ENCODE measurements around the gene TSPO2.

The TSPO2 gene

DNA sequence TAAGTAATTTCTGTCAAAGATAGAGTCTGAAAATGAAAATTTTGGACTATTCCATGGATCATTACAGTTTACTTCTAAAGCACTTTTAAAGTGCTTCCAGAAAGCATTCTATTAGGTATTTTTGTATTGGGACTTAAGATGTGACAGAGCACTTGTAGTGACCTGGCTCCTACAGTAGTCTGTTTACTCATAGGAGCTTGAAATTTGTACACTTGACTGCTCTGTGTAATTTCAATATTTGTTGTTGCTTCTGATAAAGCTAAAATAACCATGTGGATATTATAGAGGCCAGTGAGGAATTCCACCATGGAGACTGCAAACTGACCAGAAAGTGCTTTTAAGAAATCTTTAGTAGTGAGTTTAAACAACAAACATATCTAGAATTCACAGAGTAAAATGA, 40.8 kb downstream of the TSPO2 start:
- peaks cover 88% of the 10 kb centered on the region for H3K36me3 Mint-ChIP-seq (ENCODE audit: low read depth)
- TF ChIP-seq, protein P1, sequence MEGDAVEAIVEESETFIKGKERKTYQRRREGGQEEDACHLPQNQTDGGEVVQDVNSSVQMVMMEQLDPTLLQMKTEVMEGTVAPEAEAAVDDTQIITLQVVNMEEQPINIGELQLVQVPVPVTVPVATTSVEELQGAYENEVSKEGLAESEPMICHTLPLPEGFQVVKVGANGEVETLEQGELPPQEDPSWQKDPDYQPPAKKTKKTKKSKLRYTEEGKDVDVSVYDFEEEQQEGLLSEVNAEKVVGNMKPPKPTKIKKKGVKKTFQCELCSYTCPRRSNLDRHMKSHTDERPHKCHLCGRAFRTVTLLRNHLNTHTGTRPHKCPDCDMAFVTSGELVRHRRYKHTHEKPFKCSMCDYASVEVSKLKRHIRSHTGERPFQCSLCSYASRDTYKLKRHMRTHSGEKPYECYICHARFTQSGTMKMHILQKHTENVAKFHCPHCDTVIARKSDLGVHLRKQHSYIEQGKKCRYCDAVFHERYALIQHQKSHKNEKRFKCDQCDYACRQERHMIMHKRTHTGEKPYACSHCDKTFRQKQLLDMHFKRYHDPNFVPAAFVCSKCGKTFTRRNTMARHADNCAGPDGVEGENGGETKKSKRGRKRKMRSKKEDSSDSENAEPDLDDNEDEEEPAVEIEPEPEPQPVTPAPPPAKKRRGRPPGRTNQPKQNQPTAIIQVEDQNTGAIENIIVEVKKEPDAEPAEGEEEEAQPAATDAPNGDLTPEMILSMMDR (IDR thresholded peaks at IDR 0.05) = no peak
- no peak overlapping the region for H3K27ac Mint-ChIP-seq
- H3K9me3 Mint-ChIP-seq = no peaks in the 10 kb centered on the region
- peaks cover 6% of the 10 kb centered on the region for H3K4me1 Mint-ChIP-seq
- DNase-seq = no peak
- H3K4me3 Mint-ChIP-seq = no peak overlapping the region
- H3K27me3 Mint-ChIP-seq (ENCODE audit: low read depth, poor library complexity) = no peaks in the 10 kb centered on the region

DNA sequence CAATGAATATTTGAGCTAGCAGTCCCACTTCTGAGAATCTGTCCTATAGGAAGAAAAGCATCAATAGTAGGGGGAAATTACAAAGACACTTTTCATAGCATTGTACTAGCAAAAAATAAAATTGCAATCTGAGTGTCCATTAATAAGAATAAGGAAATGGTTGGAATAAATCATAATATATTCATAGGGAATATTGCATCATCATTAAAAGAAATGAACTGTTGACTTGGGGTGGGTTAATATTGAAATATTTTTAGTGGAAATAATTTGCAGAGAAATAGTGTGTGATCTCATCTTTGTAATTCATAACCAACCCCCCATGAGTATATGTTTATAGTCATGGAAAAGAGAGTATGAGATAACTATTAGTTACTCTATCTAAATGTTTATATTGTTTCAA, 42.9 kb downstream of the TSPO2 start:
- H3K27ac Mint-ChIP-seq = no peak overlapping the region
- H3K4me3 Mint-ChIP-seq = no peak overlapping the region
- H3K4me1 Mint-ChIP-seq = peaks cover 6% of the 10 kb centered on the region
- TF ChIP-seq, protein P1 (IDR thresholded peaks at IDR 0.05) = no peak
- H3K9me3 Mint-ChIP-seq = no peaks in the 10 kb centered on the region
- no peak for DNase-seq
- peaks cover 85% of the 10 kb centered on the region for H3K36me3 Mint-ChIP-seq (ENCODE audit: low read depth)
- no peaks in the 10 kb centered on the region for H3K27me3 Mint-ChIP-seq (ENCODE audit: low read depth, poor library complexity)

DNA sequence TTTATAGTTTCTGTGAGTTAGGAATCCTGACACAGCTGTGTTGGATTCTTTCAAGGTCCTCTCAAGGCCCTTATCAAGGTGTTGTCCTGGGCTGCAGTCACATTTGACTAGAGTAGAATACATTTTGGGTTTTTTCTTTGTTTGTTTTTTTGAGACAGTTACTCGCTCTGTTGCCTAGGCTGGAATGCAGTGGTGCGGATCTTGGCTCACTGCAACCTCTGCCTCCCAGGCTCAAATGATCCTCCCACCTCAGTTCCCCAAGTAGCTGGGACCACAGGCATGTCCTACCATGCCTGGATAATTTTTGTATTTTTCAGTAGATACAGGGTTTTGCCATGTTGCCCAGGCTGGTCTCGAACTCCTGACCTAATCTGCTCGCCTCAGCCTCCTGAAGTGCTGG, 46.2 kb downstream of the TSPO2 start:
- no peak for DNase-seq
- Mint-ChIP-seq H3K4me1 (peaks cover 6% of the 10 kb centered on the region), H3K9me3 (no peaks in the 10 kb centered on the region), H3K27ac (peak overlapping the region; percentile 85), H3K36me3 (ENCODE audit: low read depth) (peaks cover 81% of the 10 kb centered on the region), H3K4me3 (no peak overlapping the region), H3K27me3 (ENCODE audit: low read depth, poor library complexity) (no peaks in the 10 kb centered on the region)
- TF ChIP-seq, protein P1 (IDR thresholded peaks at IDR 0.05) = no peak

DNA sequence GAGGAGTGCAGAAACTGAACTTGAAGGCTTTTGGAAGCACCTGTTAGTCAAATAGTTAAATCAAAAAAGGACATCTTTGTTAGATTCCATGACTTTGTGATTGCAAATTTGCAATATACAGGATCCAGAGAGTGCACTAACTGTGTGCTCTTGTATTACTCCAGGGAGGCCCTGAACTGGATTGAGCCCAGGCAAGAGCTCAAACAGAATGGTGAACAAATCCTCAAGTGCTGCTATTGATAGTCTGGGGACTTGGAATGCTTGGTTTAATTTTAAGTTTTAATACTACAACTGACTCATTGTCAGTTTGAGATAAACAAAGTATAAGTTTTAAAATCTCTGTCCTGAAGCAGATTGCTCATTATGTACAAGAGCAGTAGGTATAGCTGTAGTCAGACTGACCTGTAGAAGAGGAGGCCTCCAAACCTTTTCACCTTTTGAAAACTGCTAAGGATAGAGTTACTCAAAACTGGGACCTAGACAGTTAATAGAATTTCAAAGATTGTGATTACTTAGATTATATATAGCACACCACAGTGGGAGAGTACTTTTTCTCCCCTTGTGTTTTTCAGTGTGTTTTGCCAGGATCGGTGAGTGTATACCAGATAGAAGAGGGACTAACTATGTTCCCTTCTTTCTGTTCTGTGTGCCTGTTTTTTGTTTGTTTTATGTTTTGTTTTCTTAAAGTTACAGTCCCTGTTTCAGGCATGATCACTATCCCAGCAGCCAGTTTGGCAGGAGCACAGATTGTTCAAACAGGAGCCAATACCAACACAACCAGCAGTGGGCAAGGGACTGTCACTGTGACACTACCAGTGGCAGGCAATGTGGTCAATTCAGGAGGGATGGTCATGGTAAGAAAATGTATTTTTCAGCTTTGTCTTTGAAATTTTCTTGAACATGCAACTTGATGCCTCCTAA, 48.8 kb downstream of the TSPO2 start:
- Mint-ChIP-seq H3K36me3 (ENCODE audit: low read depth) (peaks cover 79% of the 10 kb centered on the region), H3K27me3 (ENCODE audit: low read depth, poor library complexity) (no peaks in the 10 kb centered on the region), H3K9me3 (no peaks in the 10 kb centered on the region), H3K4me1 (peaks cover 6% of the 10 kb centered on the region), H3K27ac (no peak overlapping the region), H3K4me3 (no peak overlapping the region)
- no peak for DNase-seq
- TF ChIP-seq, protein P1 (IDR thresholded peaks at IDR 0.05) = no peak

DNA sequence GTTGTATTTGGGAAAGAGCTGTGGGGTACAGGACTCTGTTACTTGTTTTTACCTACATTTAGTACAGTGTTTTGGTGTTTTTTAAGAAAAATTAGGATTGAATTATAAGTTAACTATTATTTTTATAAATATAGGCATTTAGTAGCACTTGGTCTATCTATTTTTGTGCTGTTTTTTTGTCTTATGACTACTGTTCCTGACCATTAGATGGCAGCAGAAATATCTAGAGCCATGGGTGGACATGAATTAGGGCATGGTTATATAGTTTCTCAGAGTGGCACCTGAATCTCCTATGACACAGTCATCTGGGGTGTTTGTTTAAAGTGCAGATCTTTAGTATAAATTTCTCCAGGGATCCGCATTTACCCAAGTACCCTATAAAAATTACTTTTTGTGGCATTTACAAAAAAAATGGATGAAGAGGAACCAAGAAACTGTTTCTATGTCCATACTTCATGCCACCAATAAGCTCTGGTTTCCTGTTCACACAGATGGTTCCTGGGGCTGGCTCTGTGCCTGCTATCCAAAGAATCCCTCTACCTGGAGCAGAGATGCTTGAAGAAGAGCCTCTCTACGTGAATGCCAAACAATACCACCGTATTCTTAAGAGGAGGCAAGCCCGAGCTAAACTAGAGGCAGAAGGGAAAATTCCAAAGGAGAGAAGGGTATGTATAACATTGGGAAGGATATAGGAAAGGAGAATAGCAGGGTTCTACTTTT, 50.3 kb downstream of the TSPO2 start:
- TF ChIP-seq, protein P1 (IDR thresholded peaks at IDR 0.05) = no peak
- no peak for DNase-seq
- no peaks in the 10 kb centered on the region for H3K27me3 Mint-ChIP-seq (ENCODE audit: low read depth, poor library complexity)
- no peaks in the 10 kb centered on the region for H3K9me3 Mint-ChIP-seq
- no peak overlapping the region for H3K4me3 Mint-ChIP-seq
- peaks cover 5% of the 10 kb centered on the region for H3K4me1 Mint-ChIP-seq
- H3K27ac Mint-ChIP-seq = no peak overlapping the region
- H3K36me3 Mint-ChIP-seq (ENCODE audit: low read depth) = peaks cover 79% of the 10 kb centered on the region

Data from nephron progenitor cell (in vitro differentiated cells).